HEK293 (cell line): ENCODE results near the gene CELSR1.

Source experiments
- CTCF ChIA-PET: fragments of 350-600 bp; formaldehyde crosslinking; extraction: SDS; loops from one replicate; lab custom pipeline; 2021; ENCODE audit warnings: antibody characterized with exemption; lab: Yijun Ruan, JAX
- POLR2A ChIA-PET: fragments of 300-600 bp; formaldehyde crosslinking; extraction: SDS; loops from one replicate; lab custom pipeline; 2020; ENCODE audit warnings: antibody characterized with exemption, inconsistent platforms; lab: Yijun Ruan, JAX
- H3K27ac ChIP-seq: fragments of 200-500 bp; sonication (Bioruptor generic); 2 replicates; pipeline ENCODE4 v1.5.1; 2014; ENCODE audit warnings: low read depth, low read length, control low read depth, inconsistent platforms; ENCODE audit errors: extremely low read depth
- H3K36me3 ChIP-seq, 2 experiments: fragments of 200-500 bp in 1 of 2; sonication (Bioruptor generic) in 1 of 2; 1 replicate in 1 of 2; 2 replicates in 1 of 2; pipeline ENCODE4 v1.5.1; 2014 to 2017; ENCODE audit warnings: inconsistent platforms in 2 of 2, low read length in 2 of 2; ENCODE audit not compliant: control insufficient read depth in 2 of 2, insufficient read depth in 1 of 2
- H3K4me1 ChIP-seq: fragments of 200-500 bp; sonication (Bioruptor generic); 2 replicates; pipeline ENCODE4 v1.5.1; 2014; ENCODE audit warnings: mild to moderate bottlenecking, low read length, inconsistent platforms; ENCODE audit not compliant: control insufficient read depth, insufficient read depth
- H3K4me3 ChIP-seq: 2 replicates; pipeline ENCODE4 v1.5.1; 2011; ENCODE audit warnings: low read depth, mild to moderate bottlenecking, control low read depth, low read length, moderate library complexity
- H3K9me3 ChIP-seq: fragments of 200-500 bp; sonication (Bioruptor generic); 2 replicates; pipeline ENCODE4 v1.5.1; 2014; ENCODE audit warnings: low read depth, low read length, inconsistent platforms; ENCODE audit not compliant: control insufficient read depth, insufficient read depth
- GLIS1 ChIP-seq: fragments of 450-650 bp; formaldehyde crosslinking; IDR thresholded peaks from 2 replicates; pipeline ENCODE4 v1.5.1; 2016; ENCODE audit warnings: missing biosample characterization, missing genetic modification characterization
- HOXA7 ChIP-seq: sonication (generic); formaldehyde crosslinking; IDR thresholded peaks from 2 replicates; pipeline ENCODE4 v1.8.1; 2022; ENCODE audit warnings: missing genetic modification reagents, borderline replicate concordance
- KLF16 ChIP-seq: fragments of 450-650 bp; formaldehyde crosslinking; IDR thresholded peaks from 2 replicates; pipeline ENCODE4 v1.5.1; 2017; ENCODE audit warnings: missing biosample characterization, missing genetic modification characterization
- OSR2 ChIP-seq: fragments of 450-650 bp; formaldehyde crosslinking; IDR thresholded peaks from 2 replicates; pipeline ENCODE4 v1.5.1; 2016; ENCODE audit warnings: missing biosample characterization, missing genetic modification characterization
- RBAK ChIP-seq: fragments of 450-650 bp; formaldehyde crosslinking; IDR thresholded peaks from 2 replicates; pipeline ENCODE4 v1.5.1; 2016; ENCODE audit warnings: missing biosample characterization, missing genetic modification characterization
- SALL2 ChIP-seq: fragments of 450-650 bp; formaldehyde crosslinking; IDR thresholded peaks from 2 replicates; pipeline ENCODE4 v1.5.0; 2017; ENCODE audit warnings: missing biosample characterization, mild to moderate bottlenecking, missing genetic modification characterization, borderline replicate concordance
- SCRT2 ChIP-seq: fragments of 450-650 bp; formaldehyde crosslinking; IDR thresholded peaks from 2 replicates; pipeline ENCODE4 v1.5.1; 2016; ENCODE audit warnings: missing biosample characterization, missing genetic modification characterization
- SETDB1 ChIP-seq: IDR thresholded peaks from one replicate; pipeline ENCODE4 v1.6.1; 2017; ENCODE audit warnings: mild to moderate bottlenecking, low read length, moderate library complexity, mixed read lengths; ENCODE audit not compliant: insufficient read length
- TRIM28 ChIP-seq: IDR thresholded peaks from 2 replicates; pipeline ENCODE4 v1.6.1; 2011; ENCODE audit warnings: low read length, control low read depth, borderline replicate concordance
- YY1 ChIP-seq: fragments of 450-650 bp; formaldehyde crosslinking; IDR thresholded peaks from 2 replicates; pipeline ENCODE4 v1.5.1; 2018; ENCODE audit warnings: missing biosample characterization, missing genetic modification characterization
- ZBTB8A ChIP-seq: fragments of 450-650 bp; formaldehyde crosslinking; IDR thresholded peaks from 2 replicates; pipeline ENCODE4 v1.5.1; 2016; ENCODE audit warnings: missing biosample characterization, missing genetic modification characterization
- ZNF274 ChIP-seq, 2 experiments: fragments of 200-500 bp in 1 of 2; fragments of 450-650 bp in 1 of 2; sonication (Bioruptor generic) in 1 of 2; formaldehyde crosslinking in 1 of 2; IDR thresholded peaks; 2 replicates each; pipeline versions ENCODE4 v1.5.1 to v1.6.1; 2014 to 2016; ENCODE audit warnings: borderline replicate concordance in 1 of 2, inconsistent platforms in 1 of 2, low read length in 1 of 2, missing biosample characterization in 1 of 2, missing genetic modification characterization in 1 of 2
- ZNF311 ChIP-seq: fragments of 450-650 bp; formaldehyde crosslinking; IDR thresholded peaks from 2 replicates; pipeline ENCODE4 v1.5.1; 2017; ENCODE audit warnings: missing biosample characterization, missing genetic modification characterization, borderline replicate concordance
- ZNF341 ChIP-seq: fragments of 450-650 bp; formaldehyde crosslinking; IDR thresholded peaks from 2 replicates; pipeline ENCODE4; 2016; ENCODE audit warnings: low read depth, missing biosample characterization, missing genetic modification characterization
- ZNF529 ChIP-seq: fragments of 450-650 bp; formaldehyde crosslinking; IDR thresholded peaks from 2 replicates; pipeline ENCODE4 v1.5.1; 2017; ENCODE audit warnings: missing genetic modification characterization, missing biosample characterization; ENCODE audit not compliant: insufficient replicate concordance
- ZNF555 ChIP-seq: fragments of 450-650 bp; formaldehyde crosslinking; conservative IDR thresholded peaks from 2 replicates; pipeline ENCODE4 v1.5.1; 2017; ENCODE audit warnings: missing biosample characterization, mild to moderate bottlenecking, missing genetic modification characterization, inconsistent platforms
- ZNF558 ChIP-seq: fragments of 450-650 bp; formaldehyde crosslinking; IDR thresholded peaks from 2 replicates; pipeline ENCODE4 v1.5.1; 2016; ENCODE audit warnings: missing biosample characterization, missing genetic modification characterization
- ZNF560 ChIP-seq: fragments of 450-650 bp; formaldehyde crosslinking; IDR thresholded peaks from 2 replicates; pipeline ENCODE4 v1.5.1; 2017; ENCODE audit warnings: missing biosample characterization, missing genetic modification characterization, borderline replicate concordance
- ZNF791 ChIP-seq: fragments of 450-650 bp; formaldehyde crosslinking; IDR thresholded peaks from 2 replicates; pipeline ENCODE4 v1.5.1; 2016; ENCODE audit warnings: missing biosample characterization, missing genetic modification characterization
- ZNF843 ChIP-seq: fragments of 450-650 bp; formaldehyde crosslinking; IDR thresholded peaks from 2 replicates; pipeline ENCODE4 v1.5.1; 2016; ENCODE audit warnings: missing biosample characterization, missing genetic modification characterization
- TF ChIP-seq, protein P1 (sequence below): fragments of 450-650 bp; formaldehyde crosslinking; IDR thresholded peaks from 2 replicates; pipeline ENCODE4 v1.5.1; 2017; ENCODE audit warnings: missing biosample characterization, missing genetic modification characterization
- TF ChIP-seq, protein P2 (sequence below): fragments of 450-650 bp; IDR thresholded peaks from 2 replicates; pipeline ENCODE4 v1.5.1; 2018; ENCODE audit warnings: missing biosample characterization, missing genetic modification characterization
- TF ChIP-seq, protein P3 (sequence below): fragments of 450-650 bp; formaldehyde crosslinking; IDR thresholded peaks from 2 replicates; pipeline ENCODE4 v1.5.1; 2016; ENCODE audit warnings: missing biosample characterization, missing genetic modification characterization
- TF ChIP-seq, protein P4 (sequence below): fragments of 450-650 bp; formaldehyde crosslinking; IDR thresholded peaks from 2 replicates; pipeline ENCODE4 v1.5.1; 2016; ENCODE audit warnings: missing biosample characterization, missing genetic modification characterization
- TF ChIP-seq, protein P5 (sequence below): fragments of 450-650 bp; formaldehyde crosslinking; IDR thresholded peaks from 2 replicates; pipeline ENCODE4 v1.5.1; 2016; ENCODE audit warnings: missing biosample characterization, missing genetic modification characterization
- TF ChIP-seq, protein P6 (sequence below): fragments of 450-650 bp; formaldehyde crosslinking; IDR thresholded peaks from 2 replicates; pipeline ENCODE4 v1.5.1; 2016; ENCODE audit warnings: missing biosample characterization, missing genetic modification characterization, borderline replicate concordance

Gene CELSR1

DNA sequence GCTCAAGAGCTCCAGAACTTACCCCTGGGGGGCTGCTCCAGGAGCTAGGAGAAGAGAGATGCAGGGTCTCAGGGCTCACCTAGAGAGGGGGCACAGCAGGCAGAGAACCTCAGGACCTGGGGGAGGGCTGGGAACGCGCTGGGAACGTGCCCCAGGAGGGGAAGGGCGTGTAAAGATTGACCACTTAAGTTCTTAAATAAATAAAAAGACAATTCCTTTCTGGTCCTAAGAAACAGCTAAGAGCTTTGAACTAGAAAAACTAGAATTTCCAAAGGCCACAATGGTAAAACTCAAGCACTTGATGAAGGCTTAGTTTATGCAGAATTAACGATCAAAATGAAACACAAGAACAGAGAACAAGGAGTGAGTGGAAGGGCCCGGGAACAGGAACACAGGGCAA, 89.1 kb downstream of the CELSR1 start:
- Histone ChIP-seq H3K4me1 (peaks cover 14% of the 10 kb centered on the region), H3K4me3 (no peak overlapping the region), H3K27ac (no peak overlapping the region), H3K36me3 (no peaks in the 10 kb centered on the region), H3K9me3 (no peaks in the 10 kb centered on the region)
- ChIA-PET POLR2A (no interaction called here), CTCF (interaction anchor here (0.7 to 2.1 kb wide), 2 partner anchors 81 to 93 kb away, joined by 3 to 8 read pairs; no protein-coding TSS in a partner anchor)
- TF ChIP-seq, protein P1, sequence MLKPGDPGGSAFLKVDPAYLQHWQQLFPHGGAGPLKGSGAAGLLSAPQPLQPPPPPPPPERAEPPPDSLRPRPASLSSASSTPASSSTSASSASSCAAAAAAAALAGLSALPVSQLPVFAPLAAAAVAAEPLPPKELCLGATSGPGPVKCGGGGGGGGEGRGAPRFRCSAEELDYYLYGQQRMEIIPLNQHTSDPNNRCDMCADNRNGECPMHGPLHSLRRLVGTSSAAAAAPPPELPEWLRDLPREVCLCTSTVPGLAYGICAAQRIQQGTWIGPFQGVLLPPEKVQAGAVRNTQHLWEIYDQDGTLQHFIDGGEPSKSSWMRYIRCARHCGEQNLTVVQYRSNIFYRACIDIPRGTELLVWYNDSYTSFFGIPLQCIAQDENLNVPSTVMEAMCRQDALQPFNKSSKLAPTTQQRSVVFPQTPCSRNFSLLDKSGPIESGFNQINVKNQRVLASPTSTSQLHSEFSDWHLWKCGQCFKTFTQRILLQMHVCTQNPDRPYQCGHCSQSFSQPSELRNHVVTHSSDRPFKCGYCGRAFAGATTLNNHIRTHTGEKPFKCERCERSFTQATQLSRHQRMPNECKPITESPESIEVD (tag by site-specific recombination) = peak; percentile 85
- no peak for TF ChIP-seq TRIM28
- no peak for TF ChIP-seq HOXA7
- no peak for TF ChIP-seq ZNF341 (tag by site-specific recombination)

DNA sequence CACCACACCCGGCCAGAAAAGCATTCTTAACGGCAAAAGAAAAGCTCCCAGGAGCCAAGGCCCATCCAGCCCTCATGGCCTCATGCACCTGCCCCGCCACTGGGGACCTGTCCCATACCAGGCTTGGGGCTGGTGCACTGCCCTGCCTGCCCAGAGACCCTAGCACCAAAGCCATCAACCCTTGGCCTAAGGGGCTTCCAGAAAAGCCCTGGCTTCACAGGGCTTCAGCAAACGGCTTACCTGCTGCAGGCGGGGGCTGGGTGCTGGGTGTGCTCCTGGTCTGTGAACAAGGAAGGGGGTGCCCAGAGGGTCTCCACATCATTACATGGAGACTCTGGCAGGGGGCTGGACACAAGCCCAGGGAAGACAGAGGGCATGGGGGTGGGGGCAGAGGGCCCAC, 89.5 kb downstream of the CELSR1 start:
- H3K27ac ChIP-seq = no peak overlapping the region
- CTCF ChIA-PET = interaction anchor here (0.7 to 2.1 kb wide), 2 partner anchors 80 to 94 kb away, joined by 3 to 8 read pairs; no protein-coding TSS in a partner anchor

DNA sequence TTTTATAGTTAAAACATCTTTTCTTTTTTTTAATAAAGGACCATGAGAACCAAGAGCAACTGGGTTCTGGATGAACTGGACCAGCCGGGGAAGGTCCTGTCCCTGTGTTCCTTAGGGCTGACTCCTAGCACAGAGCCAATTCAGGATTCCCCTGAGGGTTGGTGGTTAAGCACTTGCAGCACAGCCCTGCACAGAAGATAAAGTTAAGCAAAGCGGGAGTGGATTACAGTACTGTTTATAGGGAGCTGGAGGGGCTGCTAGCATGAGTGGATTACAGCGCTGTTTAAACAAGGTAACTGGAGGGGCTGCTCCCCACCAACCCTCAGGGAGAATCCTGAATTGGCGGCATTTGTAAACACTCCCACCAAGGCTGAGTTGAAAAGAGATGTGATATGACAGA, 90.6 kb downstream of the CELSR1 start:
- H3K9me3 ChIP-seq = no peaks in the 10 kb centered on the region
- no peak overlapping the region for H3K4me3 ChIP-seq
- H3K4me1 ChIP-seq = peaks cover 14% of the 10 kb centered on the region
- H3K27ac ChIP-seq = no peak overlapping the region
- POLR2A ChIA-PET = no interaction called here
- no peaks in the 10 kb centered on the region for H3K36me3 ChIP-seq
- CTCF ChIA-PET = interaction anchor here (2.1 kb wide), 1 partner anchor 79 kb away, joined by 8 read pairs; no protein-coding TSS in a partner anchor
- TF ChIP-seq YY1 (tag by site-specific recombination) = no peak
- TF ChIP-seq ZNF274 (IDR thresholded peaks at IDR 0.05; ENCODE audit: low read length) = no peak
- no peak for TF ChIP-seq ZNF274 (tag by site-specific recombination; IDR thresholded peaks at IDR 0.05; ENCODE audit: borderline replicate concordance)
- TF ChIP-seq KLF16 (tag by site-specific recombination) = no peak
- TF ChIP-seq OSR2 = peak; percentile 76
- TF ChIP-seq SETDB1 = no peak
- TF ChIP-seq, protein P2, sequence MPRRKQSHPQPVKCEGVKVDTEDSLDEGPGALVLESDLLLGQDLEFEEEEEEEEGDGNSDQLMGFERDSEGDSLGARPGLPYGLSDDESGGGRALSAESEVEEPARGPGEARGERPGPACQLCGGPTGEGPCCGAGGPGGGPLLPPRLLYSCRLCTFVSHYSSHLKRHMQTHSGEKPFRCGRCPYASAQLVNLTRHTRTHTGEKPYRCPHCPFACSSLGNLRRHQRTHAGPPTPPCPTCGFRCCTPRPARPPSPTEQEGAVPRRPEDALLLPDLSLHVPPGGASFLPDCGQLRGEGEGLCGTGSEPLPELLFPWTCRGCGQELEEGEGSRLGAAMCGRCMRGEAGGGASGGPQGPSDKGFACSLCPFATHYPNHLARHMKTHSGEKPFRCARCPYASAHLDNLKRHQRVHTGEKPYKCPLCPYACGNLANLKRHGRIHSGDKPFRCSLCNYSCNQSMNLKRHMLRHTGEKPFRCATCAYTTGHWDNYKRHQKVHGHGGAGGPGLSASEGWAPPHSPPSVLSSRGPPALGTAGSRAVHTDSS (tag by site-specific recombination) = no peak
- no peak for TF ChIP-seq ZNF843 (tag by site-specific recombination)
- peak; percentile 74 for TF ChIP-seq ZNF341 (tag by site-specific recombination)
- TF ChIP-seq, protein P3, sequence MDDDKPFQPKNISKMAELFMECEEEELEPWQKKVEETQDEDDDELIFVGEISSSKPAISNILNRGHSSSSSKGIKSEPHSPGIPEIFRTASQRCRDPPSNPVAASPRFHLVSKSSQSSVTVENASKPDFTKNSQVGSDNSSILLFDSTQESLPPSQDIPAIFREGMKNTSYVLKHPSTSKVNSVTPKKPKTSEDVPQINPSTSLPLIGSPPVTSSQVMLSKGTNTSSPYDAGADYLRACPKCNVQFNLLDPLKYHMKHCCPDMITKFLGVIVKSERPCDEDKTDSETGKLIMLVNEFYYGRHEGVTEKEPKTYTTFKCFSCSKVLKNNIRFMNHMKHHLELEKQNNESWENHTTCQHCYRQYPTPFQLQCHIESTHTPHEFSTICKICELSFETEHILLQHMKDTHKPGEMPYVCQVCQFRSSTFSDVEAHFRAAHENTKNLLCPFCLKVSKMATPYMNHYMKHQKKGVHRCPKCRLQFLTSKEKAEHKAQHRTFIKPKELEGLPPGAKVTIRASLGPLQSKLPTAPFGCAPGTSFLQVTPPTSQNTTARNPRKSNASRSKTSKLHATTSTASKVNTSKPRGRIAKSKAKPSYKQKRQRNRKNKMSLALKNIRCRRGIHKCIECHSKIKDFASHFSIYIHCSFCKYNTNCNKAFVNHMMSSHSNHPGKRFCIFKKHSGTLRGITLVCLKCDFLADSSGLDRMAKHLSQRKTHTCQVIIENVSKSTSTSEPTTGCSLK = no peak
- TF ChIP-seq, protein P4, sequence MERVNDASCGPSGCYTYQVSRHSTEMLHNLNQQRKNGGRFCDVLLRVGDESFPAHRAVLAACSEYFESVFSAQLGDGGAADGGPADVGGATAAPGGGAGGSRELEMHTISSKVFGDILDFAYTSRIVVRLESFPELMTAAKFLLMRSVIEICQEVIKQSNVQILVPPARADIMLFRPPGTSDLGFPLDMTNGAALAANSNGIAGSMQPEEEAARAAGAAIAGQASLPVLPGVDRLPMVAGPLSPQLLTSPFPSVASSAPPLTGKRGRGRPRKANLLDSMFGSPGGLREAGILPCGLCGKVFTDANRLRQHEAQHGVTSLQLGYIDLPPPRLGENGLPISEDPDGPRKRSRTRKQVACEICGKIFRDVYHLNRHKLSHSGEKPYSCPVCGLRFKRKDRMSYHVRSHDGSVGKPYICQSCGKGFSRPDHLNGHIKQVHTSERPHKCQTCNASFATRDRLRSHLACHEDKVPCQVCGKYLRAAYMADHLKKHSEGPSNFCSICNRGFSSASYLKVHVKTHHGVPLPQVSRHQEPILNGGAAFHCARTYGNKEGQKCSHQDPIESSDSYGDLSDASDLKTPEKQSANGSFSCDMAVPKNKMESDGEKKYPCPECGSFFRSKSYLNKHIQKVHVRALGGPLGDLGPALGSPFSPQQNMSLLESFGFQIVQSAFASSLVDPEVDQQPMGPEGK (tag by site-specific recombination) = 0 out of 2 replicates have a peak, but pooled peaks have one; percentile 33
- no peak for TF ChIP-seq GLIS1 (tag by site-specific recombination)

More for the DNA sequence above, 89.5 kb downstream of the CELSR1 start:
- Histone ChIP-seq H3K36me3 (no peaks in the 10 kb centered on the region), H3K4me3 (no peak overlapping the region), H3K9me3 (no peaks in the 10 kb centered on the region), H3K4me1 (peaks cover 14% of the 10 kb centered on the region)
- no peak for TF ChIP-seq ZNF555 (tag by site-specific recombination)
- no peak for TF ChIP-seq ZBTB8A
- TF ChIP-seq SALL2 (tag by site-specific recombination) = no peak
- no peak for TF ChIP-seq ZNF529 (tag by site-specific recombination)
- TF ChIP-seq RBAK (tag by site-specific recombination) = no peak
- TF ChIP-seq ZNF791 (tag by site-specific recombination) = no peak
- TF ChIP-seq ZNF560 (tag by site-specific recombination) = no peak
- TF ChIP-seq, protein P5, sequence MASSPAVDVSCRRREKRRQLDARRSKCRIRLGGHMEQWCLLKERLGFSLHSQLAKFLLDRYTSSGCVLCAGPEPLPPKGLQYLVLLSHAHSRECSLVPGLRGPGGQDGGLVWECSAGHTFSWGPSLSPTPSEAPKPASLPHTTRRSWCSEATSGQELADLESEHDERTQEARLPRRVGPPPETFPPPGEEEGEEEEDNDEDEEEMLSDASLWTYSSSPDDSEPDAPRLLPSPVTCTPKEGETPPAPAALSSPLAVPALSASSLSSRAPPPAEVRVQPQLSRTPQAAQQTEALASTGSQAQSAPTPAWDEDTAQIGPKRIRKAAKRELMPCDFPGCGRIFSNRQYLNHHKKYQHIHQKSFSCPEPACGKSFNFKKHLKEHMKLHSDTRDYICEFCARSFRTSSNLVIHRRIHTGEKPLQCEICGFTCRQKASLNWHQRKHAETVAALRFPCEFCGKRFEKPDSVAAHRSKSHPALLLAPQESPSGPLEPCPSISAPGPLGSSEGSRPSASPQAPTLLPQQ = no peak
- no peak for TF ChIP-seq ZNF311 (tag by site-specific recombination)
- TF ChIP-seq, protein P6, sequence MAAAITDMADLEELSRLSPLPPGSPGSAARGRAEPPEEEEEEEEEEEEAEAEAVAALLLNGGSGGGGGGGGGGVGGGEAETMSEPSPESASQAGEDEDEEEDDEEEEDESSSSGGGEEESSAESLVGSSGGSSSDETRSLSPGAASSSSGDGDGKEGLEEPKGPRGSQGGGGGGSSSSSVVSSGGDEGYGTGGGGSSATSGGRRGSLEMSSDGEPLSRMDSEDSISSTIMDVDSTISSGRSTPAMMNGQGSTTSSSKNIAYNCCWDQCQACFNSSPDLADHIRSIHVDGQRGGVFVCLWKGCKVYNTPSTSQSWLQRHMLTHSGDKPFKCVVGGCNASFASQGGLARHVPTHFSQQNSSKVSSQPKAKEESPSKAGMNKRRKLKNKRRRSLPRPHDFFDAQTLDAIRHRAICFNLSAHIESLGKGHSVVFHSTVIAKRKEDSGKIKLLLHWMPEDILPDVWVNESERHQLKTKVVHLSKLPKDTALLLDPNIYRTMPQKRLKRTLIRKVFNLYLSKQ (tag by site-specific recombination) = no peak
- TF ChIP-seq ZNF558 (tag by site-specific recombination) = no peak
- no peak for TF ChIP-seq SCRT2 (tag by site-specific recombination)
- POLR2A ChIA-PET = no interaction called here
